Measurements from ENCODE around the gene SNX20. TPM values are rescaled to one million over a fixed set of nuclear protein-coding genes. Genes with fewer than 3 reads are reported as not detected.

SNX20 gene
- polyA plus RNA-seq, 6 donors from 2014 or later, result 29.0 to 47.0 (median 38.9) TPM

Other genes starting within 250 kb of the SNX20 start
- under 1 TPM in 4 of 6 donors, not detected in 2; 0.01 to 0.36 (median 0.10) TPM for gene NKD1, start 132.9 kb downstream of the SNX20 start, polyA plus RNA-seq (ENCODE audit: low read depth in 6 of 6)
- under 1 TPM in 4 of 6 donors, not detected in 2; 0.07 to 0.25 (median 0.16) TPM for gene NOD2, start 12.3 kb upstream of the SNX20 start, polyA plus RNA-seq (ENCODE audit: low read depth in 6 of 6)
- 10 to 100 TPM; 65.4 to 89.0 (median 75.8) TPM for gene CYLD, start 60.8 kb upstream of the SNX20 start, polyA plus RNA-seq (ENCODE audit: low read depth in 6 of 6)